ENCODE data around the gene USP10.

DNA sequence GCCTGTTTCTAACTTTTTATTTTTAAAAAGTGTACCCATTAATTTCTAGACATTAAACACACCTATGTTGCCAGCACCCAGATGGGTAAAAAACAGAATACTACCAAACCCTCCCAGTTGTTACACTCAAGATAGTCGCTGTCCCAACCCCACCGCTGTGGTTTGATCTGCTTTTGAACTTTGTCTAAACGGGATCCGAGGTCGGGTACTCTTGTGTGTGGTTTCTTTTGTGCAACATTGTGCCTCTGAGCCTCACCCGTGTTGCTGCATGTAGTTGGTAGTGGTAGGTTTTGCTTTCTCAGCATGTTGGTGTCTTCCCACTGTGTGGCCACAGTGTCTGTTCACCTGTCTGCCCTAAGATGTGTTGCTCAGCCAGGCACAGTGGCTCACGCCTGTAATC is 47.2 kb upstream of the USP10 start:
- TF ChIP-seq, protein P1, sequence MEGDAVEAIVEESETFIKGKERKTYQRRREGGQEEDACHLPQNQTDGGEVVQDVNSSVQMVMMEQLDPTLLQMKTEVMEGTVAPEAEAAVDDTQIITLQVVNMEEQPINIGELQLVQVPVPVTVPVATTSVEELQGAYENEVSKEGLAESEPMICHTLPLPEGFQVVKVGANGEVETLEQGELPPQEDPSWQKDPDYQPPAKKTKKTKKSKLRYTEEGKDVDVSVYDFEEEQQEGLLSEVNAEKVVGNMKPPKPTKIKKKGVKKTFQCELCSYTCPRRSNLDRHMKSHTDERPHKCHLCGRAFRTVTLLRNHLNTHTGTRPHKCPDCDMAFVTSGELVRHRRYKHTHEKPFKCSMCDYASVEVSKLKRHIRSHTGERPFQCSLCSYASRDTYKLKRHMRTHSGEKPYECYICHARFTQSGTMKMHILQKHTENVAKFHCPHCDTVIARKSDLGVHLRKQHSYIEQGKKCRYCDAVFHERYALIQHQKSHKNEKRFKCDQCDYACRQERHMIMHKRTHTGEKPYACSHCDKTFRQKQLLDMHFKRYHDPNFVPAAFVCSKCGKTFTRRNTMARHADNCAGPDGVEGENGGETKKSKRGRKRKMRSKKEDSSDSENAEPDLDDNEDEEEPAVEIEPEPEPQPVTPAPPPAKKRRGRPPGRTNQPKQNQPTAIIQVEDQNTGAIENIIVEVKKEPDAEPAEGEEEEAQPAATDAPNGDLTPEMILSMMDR (IDR thresholded peaks at IDR 0.05) = no peak
- TF ChIP-seq ZFX (IDR thresholded peaks at IDR 0.05; ENCODE audit: borderline replicate concordance) = no peak

All from 22Rv1 (cell line).